RCC 7860 (cell line): ENCODE measurements around the gene BRI3BP.
"Not testable (repeated sequence)": the region's sequence is repeated elsewhere in the genome, so short reads cannot be mapped to it uniquely, and the experiment has no call there.

Experiments
- DNase-seq: peaks from one replicate; pipeline ENCODE4 v3.0.0-alpha.2; 2015; ENCODE audit warnings: low spot score
- FAIRE-seq: peaks from 2 replicates; lab custom pipeline; 2012; peaks lifted over from hg19 to GRCh38; lab: Jason Lieb, UNC

BRI3BP gene

DNA sequence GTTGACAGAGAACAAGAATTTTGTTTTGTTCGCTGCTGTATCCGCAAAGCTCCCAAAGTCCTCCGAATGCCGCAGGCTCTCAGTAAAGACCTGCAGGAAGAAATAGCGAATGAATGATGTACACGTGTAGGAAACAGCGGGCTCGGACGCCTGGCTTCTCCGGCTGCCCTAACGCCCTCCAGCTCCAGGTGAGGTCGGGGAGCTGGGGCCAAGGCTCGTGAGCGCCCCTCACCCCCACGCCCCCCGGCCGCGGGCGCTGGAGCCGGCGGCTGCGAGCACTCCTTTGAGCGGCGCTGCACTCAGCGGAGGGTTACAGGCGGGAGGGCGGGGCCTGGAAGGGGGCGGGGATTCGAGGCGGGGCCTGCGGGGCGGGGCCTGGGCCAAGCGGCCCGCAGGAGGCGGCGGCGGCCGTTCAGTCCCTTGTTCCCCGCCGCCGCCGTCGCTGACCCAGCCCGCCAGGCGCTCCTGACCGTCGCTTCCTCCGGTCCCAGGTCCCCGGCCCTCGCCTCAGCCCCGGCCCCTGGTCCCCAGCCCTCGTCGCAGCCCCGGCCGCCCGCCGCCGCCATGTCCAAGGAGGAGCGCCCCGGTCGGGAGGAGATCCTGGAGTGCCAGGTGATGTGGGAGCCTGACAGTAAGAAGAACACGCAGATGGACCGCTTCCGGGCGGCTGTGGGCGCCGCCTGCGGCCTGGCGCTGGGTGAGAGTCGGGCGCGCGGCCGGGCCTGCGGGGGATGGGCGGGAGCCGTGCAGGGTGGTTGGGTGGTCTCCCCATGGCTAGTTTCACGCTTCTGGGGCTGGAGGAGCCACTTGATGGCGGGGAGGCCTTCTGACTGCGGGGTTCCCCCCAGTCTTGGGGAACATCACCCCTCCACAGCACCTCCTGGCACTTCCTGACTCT lies 71.8 kb downstream of the BRI3BP start, which contains the start of gene AACS:
AACS (plus strand) TSS at position 415 of the 898 bp plus-strand sequence; CDS start at position 565, 150 bp downstream.
- peak; percentile 30 for DNase-seq

DNA sequence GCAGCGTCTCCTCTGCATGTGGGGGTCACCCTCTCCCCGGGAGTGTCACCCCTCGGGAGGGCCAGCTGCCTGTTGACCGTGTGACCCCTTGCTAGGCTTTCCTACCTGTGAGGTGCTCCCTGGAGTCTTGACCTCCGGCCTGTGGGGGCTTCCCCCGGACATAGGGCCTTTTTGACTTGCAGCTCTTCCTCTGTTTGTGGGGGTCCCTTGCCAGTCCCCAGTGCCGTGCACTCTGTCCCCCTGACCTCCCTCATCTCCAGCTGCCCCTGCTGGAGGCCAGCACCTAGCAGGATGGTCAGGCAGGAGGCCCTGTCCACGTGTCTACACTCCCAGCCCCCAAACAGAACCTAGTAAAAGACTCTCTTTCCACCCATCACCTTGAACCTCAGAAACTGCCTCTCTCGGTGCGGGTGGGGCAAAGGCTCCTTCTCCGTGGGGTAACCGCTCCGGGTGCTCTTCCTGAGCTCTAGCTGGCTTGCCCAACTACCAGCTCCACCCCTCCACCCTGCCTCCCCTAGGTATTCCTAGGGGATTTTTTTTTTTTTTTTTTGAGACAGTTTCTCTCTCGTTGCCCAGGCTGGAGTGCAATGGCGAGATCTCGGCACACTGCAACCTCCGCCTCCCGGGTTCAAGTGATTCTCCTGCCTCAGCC lies 72.6 kb downstream of the BRI3BP start:
- DNase-seq (no peak), FAIRE-seq (no peak)

More for the DNA sequence above, 71.8 kb downstream of the BRI3BP start, which contains the start of gene AACS:
- no peak for FAIRE-seq

DNA sequence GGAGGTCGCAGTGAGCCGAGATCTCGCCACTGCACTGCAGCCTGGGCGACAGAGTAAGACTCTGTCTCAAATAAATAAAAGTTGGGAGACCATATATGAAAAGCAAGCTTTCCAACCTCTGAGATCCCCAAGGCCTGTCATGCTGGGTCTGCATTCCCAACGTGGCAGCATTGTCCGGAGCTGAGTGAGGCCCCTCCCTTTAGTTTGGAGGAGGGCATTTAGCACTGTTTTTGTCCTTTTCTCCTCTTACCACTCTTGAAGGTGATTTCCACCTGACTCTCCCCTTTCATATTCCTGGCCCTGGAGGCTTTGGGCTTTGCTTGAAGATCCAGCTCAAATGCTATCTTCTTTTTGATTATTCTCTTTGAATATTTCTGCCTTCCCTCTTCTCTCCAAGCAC lies 74.9 kb downstream of the BRI3BP start:
- FAIRE-seq (no peak), DNase-seq (no peak)

DNA sequence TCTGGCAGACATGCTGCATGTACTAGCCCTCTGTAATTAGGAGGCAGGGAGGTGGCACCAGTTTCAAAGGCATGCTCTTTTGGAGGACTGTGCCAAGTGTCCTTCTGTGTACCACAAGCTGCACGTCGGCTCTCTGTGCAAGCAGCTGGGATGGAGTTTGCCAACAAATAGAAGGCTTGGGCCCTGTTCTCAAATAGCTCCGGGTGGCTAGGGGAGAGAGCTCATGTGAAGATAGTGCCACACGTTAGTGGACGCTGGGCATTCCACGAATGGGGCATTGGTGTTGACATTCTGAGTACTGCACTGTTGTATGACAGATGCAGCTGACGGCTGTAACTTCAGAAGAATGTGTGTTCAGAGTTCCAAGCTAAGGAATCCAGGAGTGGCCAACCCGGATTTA lies 76.2 kb downstream of the BRI3BP start:
- FAIRE-seq = no peak
- DNase-seq = no peak

DNA sequence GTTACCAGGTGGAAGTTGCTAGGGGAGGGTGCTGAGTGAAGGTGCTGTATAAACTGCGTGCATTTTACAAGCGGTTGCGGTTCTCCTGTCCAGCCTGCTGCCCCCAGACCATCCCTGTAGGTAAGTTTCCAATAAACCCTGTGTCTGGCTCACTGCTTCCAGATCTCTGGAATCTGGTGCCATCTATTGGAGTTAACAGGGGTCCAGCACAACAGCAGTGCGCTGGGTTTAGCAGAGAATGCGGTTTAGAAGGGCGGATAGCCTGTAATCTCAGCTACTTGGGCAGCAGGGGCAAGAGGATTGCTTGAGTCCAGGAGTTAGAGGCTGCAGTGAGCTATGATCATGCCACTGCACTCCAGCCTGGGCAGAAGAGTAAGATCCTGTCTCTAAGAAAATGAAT lies 76.7 kb downstream of the BRI3BP start:
- no peak for FAIRE-seq

DNA sequence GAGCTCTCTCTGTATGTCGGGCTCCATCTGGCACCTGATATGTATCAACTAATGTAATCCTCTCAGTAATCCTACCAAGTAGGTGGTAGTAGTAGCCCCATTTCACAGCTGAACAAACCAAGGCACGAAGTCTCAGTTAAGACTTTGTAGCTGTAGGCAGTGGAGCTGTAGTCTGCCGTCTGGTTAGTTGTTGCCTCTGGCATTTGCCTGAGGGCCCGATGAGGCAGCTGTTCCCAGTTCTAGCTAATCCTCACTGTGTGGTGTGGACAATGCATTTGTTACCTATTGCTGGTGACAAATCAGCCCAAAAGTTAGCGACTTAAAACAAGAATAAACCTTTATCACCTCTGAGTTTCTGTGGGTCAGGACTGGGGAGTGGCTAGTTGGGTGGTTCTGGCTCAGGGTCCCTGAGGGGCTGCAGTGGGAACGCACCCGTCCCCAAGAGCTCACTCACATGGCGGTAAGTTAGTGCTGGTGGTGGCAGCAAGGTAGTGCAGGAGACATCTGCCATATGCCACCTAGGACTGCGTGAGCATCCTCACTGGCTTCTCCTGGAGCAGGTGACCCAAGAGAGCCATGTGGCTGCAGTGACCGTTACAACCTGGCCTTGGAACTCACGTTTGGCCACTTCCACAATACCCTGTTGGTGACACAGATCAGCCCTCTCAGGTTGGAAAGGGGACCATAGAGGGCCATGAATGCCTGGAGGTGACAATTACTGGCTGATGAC lies 77.4 kb downstream of the BRI3BP start:
- FAIRE-seq = no peak
- no peak for DNase-seq

More for the DNA sequence above, 76.7 kb downstream of the BRI3BP start:
- no peak for DNase-seq

DNA sequence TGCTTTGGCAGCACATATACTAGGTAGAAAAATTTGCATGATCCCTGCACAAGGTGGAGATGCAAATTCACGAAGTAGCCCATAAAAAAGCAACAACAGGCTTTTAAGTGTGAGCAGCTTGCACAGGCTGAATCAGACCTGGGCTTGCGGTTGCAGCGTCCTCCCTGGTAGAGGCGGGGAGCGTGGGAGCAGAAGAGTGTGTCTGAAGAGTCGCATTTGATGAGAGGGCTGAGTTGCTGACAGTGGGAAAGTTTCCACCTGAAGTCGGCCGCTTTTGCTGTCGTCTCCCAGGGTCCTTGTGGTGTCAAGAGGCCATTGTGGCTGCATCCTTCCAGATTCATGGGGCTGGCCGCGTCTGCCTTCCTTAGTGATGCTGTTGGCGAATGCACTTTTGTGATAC lies 78.0 kb downstream of the BRI3BP start:
- DNase-seq = no peak
- FAIRE-seq = no peak

DNA sequence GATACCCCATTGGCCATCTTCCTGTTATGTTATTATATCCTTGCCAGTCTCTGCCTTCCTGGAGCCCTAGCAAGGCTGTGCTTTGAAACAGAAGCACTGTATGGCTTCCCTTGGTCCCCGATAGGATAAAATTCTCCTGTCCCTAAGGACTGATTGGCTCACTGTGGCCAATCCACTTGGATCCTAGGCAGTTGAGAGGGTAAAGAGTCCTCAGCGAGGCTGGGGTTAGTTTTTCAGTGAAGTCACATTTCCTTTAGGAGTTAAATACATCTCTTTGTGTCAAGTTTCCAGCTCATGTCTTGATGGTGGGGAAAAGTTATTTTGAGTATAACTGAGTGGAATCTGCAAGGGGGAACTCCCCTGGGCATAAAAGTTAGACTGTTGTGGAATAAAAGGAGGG lies 79.1 kb downstream of the BRI3BP start:
- no peak for DNase-seq
- FAIRE-seq = no peak

DNA sequence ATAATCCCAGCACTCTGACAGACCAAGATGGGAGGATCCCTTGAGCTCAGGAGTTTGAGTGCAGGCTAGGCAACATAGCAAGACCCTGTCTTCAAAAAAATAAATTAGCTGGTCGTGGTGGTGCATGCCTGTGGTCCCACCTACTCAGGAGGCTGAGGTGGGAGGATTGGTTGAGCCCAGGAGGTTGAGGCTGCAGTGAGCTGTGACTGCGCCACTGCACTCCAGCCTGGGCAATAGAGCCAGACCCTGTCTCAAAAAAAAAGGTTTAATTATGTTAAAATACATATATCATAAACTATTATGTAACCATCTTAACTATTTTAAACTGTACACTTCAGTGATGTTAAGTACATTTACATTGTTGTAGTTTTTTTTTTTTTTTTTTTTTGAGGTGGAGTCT lies 80.8 kb downstream of the BRI3BP start:
- not testable (repeated sequence) for DNase-seq, FAIRE-seq

DNA sequence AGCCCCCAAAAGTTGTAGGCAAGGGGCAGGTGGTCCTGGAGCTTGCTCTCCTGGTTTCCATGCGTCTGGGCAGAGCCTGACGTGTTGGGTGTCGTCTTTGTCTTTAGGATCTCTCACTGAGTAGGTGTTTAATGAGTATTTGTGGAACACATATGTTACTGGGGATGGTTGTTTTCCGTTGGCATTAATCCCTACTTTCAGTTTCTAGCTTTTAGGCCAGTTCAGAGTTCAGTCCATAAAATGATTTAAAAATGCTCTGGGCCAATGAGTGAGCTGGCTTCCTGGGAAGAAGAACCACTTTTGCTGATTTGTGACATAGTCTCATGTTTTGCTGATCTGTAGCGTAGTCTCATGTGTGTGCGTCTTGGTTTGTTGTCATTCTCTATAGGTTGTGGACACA lies 82.7 kb downstream of the BRI3BP start:
- DNase-seq (no peak), FAIRE-seq (no peak)

DNA sequence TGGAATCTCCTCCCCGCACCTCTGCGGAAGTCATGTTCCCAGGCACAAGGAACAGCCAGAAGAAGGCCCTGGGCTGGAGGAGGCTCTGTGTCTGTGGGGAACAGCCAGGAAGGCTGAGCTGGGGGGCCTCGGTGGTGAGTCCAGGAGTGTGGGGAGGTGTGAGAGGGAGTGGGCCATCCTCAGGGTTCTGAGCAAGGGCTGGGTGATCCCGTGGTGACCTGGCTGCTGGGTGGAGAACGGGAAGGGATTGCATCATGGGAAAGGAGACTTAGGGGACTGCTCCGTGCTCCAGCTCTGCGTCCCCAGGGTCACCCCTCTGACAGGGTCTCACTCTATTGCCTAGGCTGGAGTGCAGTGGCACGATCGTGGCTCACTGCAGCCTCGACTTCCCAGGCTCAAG lies 85.6 kb downstream of the BRI3BP start:
- DNase-seq (no peak), FAIRE-seq (no peak)

DNA sequence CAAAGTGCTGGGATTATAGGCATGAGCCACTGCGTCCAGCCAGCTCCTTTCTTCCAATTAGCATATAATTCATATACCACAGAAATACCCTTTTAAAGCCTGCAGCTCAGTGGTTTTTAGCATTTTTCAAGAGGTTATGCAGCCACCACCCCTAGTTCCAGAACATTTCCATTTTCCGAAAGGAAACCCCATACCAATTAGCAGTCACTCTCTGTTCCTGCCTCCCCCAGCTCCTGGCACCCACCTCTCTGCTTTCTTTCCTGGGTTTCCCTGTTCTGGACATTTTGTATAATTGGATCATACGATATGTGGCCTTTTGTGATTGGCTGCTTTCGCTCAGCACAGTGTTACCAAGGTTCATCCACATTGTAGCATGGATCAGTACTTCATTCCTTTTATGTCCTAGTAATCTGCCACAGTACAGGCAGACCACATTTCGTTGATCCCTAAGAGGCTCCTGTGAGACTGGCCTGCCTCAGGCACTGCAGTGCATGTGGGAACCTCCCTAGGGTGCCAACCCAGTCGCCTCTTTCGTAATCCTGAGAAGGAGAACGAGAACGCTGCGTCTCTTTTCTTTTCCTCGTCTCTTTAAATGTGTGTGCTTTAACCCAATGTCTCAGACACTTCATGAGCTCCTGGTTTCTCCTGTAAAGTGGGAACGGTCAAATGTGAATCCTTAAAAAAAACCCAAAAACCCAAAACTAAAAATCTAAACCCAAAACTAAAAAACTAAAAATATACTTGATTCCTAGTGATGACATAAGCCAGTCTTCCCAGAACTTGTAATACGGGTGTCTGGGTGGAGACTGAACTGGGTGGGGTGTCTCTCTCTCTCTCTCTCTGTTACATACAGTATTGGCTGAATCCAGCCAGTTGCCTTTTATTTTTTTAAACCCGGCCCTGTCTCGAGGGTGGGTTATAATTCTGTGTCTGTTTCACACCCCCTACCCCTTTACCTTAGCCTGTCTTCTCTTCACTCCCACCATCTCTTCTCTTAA lies 86.5 kb downstream of the BRI3BP start:
- DNase-seq (no peak), FAIRE-seq (no peak)
